GM18909 (cell line): ENCODE measurements around the gene ZNF837.

Experiments used
- ATAC-seq: cut with Tn5 transposase; IDR thresholded peaks from one replicate; pipeline ENCODE4 v1.9.1; 2021; ENCODE audit warnings: mild to moderate bottlenecking; ENCODE audit not compliant: unreplicated experiment, poor library complexity

The ZNF837 gene

DNA sequence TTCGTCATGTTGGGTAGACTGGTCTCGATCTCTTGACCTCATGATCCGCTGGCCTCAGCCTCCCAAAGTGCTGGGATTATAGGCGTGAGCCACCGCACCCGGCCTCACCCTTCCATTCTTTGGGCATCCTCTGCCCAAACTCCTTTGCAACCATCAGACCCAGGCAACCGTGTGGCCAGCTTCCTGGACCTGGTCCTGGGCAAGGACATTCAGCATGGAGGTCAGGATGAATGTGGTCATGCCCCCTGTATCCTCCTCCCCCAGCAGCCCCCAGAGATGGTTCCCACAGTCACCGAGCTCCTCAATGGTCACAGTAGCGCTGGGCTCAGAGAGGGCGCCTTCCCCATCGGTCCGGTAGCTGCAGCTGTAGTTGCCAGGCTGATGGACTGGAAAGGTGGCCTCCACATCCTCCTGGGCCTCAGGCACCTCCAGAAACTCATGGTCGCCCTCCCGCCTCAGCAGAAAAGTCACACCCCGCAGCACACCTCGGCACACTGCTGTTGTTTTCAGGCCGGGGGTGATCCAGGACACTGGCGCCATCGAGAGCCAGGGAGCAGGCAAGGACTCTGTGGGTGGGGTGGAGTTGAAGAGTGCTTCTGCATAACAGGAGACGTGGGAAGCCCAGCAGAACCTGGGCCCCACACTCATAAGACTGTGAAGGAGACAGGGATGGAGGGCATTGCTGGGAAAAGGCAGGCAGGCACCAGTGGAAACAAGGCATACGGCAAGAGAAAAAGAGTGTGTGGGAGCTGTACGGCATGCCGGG, 28.7 kb downstream of the ZNF837 start:
- no peak for ATAC-seq

- ATAC-seq, result no peak
Measured at GRCh38 chr19:58351558-58351878, 29.3 kb downstream of the ZNF837 start.

DNA sequence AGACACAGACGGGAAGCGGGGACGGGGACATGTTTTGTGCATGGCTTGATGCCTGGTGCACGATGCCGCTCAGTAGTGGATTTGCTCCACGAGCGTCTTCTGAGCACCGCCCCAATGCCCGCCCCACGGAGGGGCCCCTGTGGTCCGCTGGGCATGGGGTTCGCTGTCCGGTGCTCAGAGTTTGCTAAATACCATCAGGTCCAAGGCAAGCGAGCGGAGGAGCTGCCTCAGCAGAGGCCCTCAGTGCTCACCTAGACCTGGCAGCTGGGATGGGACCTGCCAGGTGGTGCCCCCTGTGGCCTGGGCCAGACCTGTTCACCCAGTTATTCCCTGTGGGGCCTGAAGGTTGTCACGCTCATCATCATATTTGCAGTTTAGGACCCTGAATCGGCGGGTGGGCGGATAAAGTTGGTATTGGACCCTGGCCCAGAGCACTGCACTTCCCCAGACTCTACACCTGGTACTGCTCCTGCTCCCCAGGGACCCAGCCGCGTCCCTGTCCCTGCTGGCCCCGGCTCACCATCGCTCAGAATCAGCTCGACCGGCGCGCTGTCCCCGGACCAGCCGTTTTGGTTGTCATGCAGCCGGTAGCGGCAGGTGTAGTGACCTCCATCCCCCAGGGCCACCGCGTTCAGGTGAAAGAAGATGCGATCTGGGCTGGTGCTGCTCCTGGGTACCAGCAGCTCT, 29.8 kb downstream of the ZNF837 start:
- ATAC-seq, result no peak

DNA sequence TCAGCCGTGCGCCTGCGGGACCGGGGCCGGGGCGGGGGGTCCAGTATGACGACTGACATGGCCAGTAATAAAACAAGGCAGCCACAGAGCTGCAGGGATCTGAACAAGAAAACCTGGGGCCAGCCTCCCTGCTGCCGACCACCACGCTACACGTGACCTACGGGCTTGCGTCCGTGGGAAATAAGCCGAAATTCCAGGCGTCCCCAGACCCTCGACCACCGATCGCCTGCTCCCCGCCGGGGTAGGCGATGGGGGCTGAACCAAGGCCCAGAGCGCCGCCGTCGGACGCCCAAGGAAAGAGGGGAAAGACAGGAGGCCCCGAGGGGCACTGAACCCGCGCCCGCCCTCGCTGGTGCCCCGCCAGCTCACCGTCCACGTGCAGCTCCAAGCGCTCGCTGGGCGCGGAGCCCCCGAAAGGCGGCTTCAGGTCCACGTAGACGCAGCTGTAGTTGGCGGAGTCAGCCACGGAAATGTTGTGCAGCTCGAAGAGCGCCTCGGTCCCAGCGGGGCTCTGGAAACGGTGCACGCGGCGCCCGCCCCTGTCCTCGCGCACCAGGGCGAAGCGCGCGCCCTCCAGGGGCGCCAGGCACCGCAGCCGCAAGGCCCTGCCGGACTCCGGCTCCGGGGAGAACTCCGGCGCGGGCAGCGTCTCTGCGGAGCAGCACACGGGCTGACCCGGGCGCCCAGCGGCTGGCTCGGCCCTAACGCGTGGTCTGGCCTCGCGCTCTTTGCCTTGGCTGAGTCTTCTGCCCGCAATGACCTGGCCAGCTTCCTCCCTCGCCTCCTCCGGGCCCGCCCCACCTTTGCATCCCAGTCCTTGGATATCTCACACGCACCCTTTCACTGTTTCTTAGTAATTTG, 30.6 kb downstream of the ZNF837 start:
- ATAC-seq, result no peak

DNA sequence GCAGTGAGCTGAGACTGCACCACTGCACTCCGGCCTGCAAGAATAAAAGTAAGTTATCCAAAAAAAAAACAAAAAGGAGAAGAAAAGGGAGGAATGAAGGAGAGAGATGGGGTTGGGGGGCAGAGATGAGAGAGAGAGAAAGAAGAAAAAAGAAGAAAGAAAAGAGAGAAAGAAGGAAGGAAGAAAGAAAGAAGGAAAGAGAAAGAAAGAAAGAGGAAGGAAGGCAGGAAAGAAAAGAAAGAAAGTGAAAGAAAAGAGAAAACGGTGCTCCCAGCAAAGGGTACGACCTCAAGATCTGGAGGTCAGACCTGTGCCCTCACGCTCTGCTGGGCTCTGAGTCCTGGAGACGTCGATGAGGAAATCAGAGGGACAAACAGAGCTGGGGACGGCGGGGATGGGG, 31.2 kb downstream of the ZNF837 start:
- ATAC-seq, result no peak

DNA sequence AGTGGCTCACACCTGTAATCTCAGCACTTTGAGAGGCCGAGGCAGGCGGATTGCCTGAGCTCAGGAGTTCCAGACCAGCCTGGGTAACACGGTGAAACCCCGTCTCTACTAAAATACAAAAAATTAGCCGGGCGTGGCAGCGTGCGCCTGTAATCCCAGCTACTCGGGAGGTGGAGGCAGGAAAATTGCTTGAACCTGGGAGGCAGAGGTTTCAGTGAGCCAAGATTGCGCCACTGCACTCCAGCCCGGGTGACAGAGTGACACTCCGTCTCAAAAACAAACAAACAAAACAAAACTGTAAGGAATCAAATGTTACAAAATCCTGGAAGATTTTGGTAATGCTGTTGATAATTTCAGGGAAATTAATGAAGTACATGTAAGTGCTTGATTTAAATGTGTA, 32.8 kb downstream of the ZNF837 start:
- ATAC-seq, result peak; percentile 6

DNA sequence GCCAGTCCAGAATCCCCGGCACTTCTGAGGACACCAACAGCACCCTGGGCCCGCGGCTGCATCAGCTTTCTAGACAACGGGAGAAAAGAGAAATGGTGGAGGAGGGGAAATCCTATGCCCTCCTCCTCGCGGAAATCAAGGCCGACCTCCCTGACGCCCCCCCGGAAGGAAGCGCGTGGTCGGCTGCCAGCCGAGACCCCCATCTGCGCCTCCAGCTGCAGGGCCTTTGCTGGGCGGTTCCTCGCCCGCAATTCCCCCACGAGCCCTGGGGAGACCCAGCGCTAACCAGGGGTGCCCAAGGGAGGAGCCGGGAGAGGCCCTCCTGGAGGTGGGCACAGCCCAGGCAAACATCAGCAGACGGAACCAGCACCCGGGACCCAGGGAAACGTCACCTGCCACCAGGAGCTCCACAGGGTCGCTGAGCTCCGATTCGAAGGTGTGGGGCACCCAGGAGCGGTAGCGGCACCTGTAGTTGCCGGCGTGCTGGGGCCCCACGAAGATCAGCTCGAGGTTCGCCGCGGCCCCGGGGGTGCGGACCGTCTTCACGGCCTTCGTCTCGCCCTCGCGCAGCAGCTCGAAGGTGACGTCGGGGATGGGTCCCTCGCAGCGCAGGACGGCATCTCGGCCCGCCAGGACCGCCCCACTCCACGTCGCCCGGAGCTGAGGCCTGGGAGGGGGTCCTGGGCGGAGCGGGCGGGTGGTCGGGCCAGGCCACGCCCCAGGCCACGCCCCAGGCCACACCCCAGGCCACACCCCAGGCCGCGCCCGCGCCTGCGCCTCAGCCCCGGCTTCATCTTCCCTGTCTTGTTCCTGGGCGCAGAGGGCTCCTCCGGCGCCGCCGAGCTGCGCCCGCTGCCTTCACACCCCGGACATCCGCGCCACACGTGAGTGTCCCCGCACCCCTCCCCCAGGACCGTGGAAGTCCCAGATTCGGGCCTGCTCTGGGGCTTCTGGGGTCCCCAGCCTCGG, 33.6 kb downstream of the ZNF837 start:
- ATAC-seq, result peak; percentile 82

DNA sequence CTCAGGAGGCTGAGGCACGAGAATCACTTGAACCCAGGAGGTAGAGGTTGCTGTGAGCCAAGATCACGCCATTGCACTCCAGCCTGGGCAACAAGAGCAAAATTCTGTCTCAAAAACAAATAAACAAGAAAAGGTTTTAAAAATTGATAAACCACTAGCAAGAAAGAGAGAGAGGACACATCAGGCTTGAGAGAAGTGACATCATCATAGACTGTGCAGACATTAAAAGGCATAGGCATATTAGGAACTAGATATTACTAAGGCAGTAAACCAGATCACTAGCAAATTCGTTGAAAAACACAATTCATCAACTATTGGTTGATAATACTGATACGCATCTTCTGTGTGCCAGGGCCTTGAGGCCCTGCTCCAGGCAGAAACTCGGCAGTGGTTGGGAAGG, 35.3 kb downstream of the ZNF837 start:
- no peak for ATAC-seq

DNA sequence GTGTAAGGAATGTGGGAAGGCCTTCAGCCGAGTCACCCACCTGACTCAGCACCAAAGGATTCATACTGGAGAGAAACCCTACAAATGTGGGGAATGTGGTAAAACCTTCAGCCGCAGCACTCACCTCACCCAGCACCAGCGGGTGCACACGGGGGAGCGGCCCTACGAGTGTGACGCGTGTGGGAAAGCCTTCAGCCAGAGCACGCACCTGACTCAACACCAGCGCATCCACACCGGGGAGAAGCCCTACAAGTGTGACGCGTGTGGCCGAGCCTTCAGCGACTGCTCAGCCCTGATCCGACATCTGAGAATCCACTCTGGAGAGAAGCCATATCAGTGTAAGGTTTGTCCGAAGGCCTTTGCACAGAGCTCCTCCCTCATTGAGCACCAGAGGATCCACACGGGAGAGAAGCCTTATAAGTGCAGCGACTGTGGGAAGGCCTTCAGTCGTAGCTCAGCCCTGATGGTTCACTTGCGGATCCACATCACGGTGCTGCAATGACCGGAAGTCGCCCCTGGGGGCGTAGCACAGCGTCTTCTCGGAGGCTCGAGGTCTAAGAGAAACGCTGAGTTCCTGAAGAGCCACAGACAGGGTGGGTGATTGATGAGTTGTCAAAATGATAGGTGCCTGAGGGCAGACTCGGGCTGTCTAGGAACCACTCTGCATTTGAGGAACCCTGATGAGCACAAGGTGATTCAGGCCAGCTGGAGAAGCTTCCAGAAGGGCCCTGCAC, 41.8 kb downstream of the ZNF837 start:
- ATAC-seq, result no peak

GRCh38 chr19:58338336-58338735, 42.5 kb downstream of the ZNF837 start:
- ATAC-seq, result no peak

DNA sequence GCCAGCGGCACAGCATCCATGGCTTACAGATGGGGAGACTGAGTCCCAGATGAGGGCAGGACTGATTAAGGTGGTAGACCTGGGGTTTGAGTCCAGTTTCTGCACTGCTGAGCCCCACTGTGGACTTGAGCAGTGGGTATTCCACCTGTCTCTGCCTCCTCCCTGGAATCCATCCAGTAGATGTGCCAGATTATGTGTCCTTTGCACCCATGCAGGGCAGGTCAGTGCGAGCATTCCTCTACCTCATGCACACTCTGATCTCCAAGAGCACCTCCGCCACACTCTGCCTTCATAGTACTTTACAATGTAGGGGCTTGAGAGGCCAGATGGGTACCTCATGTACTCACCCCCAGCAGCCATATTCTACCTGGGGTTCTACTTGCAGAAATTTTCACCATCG, 44.0 kb downstream of the ZNF837 start:
- ATAC-seq, result no peak

- no peak for ATAC-seq
Measured at GRCh38 chr19:58336216-58336615, 44.6 kb downstream of the ZNF837 start.

DNA sequence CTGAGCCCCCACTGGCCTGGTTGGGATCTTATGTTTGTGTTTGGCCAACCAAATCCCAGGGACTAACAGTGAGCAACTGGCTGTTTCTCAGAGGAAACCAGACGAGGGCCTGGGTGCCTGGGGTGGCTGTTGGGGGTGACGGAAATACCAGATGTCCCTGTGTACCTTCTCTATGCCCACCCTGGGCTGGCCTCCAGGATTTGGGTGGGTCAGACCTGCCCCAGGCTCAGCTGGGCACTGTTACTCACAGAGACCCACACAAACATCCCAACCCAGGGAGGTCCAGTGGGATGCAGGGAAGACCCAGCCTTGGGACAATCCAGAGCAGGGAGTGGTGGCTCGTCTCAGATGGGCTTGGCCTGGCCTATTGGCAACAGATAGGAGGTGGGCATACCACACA, 45.2 kb downstream of the ZNF837 start:
- no peak for ATAC-seq

DNA sequence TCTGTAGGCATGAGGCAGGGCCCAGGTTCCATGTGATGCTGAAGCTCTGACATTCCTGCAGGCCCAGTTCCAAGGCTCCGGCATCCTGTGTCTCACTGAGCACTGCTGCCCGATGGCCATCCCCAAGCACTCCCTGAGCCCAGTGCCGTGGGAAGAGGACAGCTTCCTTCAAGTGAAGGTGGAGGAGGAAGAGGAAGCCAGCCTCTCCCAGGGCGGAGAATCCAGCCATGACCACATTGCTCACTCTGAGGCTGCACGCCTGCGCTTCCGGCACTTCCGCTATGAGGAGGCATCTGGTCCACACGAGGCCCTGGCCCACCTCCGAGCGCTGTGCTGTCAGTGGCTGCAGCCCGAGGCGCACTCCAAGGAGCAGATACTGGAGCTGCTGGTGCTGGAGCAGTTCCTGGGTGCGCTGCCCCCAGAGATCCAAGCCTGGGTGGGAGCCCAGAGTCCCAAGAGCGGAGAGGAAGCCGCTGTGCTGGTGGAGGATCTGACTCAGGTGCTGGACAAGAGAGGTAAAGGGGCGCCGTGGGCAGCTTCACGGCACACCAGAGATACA, 46.1 kb downstream of the ZNF837 start:
- no peak for ATAC-seq

DNA sequence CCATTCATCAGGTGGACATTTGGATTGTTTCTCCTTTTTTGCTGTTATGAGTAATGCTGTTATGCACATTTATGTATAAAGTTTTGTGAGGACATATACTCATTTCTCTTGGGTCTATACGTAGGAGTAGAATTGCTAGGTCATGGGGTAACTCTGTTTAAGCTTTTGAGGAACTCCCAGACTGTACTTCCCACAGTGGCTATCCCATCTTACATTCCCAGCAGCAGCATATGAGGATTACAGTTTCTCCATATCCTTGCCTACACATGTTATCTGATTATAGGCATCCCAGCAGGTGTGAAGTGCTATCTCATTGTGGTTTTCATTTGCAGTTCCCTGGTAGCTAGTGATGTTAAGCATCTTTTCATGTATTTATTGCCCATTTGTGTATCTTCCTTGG, 48.1 kb downstream of the ZNF837 start:
- ATAC-seq, result no peak

- no peak for ATAC-seq
Measured at GRCh38 chr19:58330458-58330857, 50.4 kb downstream of the ZNF837 start.

DNA sequence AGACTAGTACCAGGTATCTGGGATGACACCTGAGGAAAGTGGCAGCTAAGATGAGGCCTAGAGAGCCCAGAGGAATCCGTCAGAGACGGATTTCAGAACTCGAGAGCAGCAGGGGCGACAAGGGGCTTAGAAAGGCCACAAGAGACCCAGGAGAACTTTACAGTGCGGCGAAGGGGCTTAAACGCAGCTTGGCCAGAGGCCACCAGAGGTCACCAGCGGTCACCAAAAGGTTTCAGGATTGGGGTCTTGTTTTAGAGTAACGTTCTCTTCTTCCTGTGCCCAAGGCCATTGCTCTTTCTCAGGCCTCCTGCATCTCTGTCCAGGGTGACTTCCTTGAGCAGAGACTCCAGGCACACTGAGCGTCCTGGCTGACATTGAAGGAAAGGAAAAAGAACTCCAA, 51.8 kb downstream of the ZNF837 start:
- ATAC-seq, result no peak

GRCh38 chr19:58326914-58327726, 53.7 kb downstream of the ZNF837 start, which contains the start of gene ZSCAN22:
TSS of gene ZSCAN22 (plus strand) at chr19:58326994. CDS start at chr19:58334803, 7,809 bp downstream.
- ATAC-seq, result peak; percentile 87
